Jurkat, Clone E6-1 (cell line): ENCODE measurements around the gene TAF9.
A peak's percentile ranks its signal among the peaks of the same experiment; 100 is the strongest.
"Not testable (repeated sequence)": the region's sequence is repeated elsewhere in the genome, so short reads cannot be mapped to it uniquely, and the experiment has no call there.

Source experiments
- DNase-seq: peaks from one replicate; pipeline ENCODE4 v3.0.0-alpha.2; 2011; ENCODE audit warnings: low read depth, low spot score
- H3K4me3 ChIP-seq: 2 replicates; pipeline ENCODE4 v1.5.1; 2011; ENCODE audit warnings: mild to moderate bottlenecking, low read length, control low read depth, moderate library complexity

Gene TAF9

GRCh38 chr5:69350664-69351063 is 18.7 kb downstream of the TAF9 start:
- H3K4me3 ChIP-seq = no peak overlapping the region
- DNase-seq = no peak

GRCh38 chr5:69343083-69343482 is 26.2 kb downstream of the TAF9 start:
- no peak overlapping the region for H3K4me3 ChIP-seq
- DNase-seq = no peak

GRCh38 chr5:69341520-69342161 is 27.7 kb downstream of the TAF9 start:
- no peak for DNase-seq

GRCh38 chr5:69335341-69335935 is 33.9 kb downstream of the TAF9 start:
- H3K4me3 ChIP-seq = no peak overlapping the region
- no peak for DNase-seq

More at GRCh38 chr5:69341520-69342161, 27.7 kb downstream of the TAF9 start:
- H3K4me3 ChIP-seq = no peak overlapping the region

- DNase-seq = peak; percentile 35
- no peak overlapping the region for H3K4me3 ChIP-seq
Observed at GRCh38 chr5:69334793-69335268, 34.5 kb downstream of the TAF9 start.

GRCh38 chr5:69333668-69334315 is 35.5 kb downstream of the TAF9 start:
- not testable (repeated sequence) for DNase-seq, H3K4me3 ChIP-seq

GRCh38 chr5:69331528-69332445 is 37.5 kb downstream of the TAF9 start:
- peak overlapping the region; percentile 86 for H3K4me3 ChIP-seq
- no peak for DNase-seq

GRCh38 chr5:69329905-69330489 is 39.3 kb downstream of the TAF9 start:
- DNase-seq = no peak

GRCh38 chr5:69326365-69326764 is 43.0 kb downstream of the TAF9 start:
- no peak for DNase-seq
- H3K4me3 ChIP-seq = no peak overlapping the region

More at GRCh38 chr5:69329905-69330489, 39.3 kb downstream of the TAF9 start:
- no peak overlapping the region for H3K4me3 ChIP-seq

- no peak for DNase-seq
- no peak overlapping the region for H3K4me3 ChIP-seq
Observed at GRCh38 chr5:69317391-69317790, 51.9 kb downstream of the TAF9 start.

GRCh38 chr5:69315972-69316371 is 53.3 kb downstream of the TAF9 start:
- no peak overlapping the region for H3K4me3 ChIP-seq
- no peak for DNase-seq
